ENCODE data around the gene ROR2. TPM values are rescaled to one million over a fixed set of nuclear protein-coding genes. Genes with fewer than 3 reads are reported as not detected.

Gene ROR2
- total and polyA plus RNA-seq, 2 of the 8 experiments (the other 6 are each of a cell fraction or from before 2014, with no cell fraction given): 2.7 to 4.3 TPM

GRCh38 chr9:91694081-91694870, 255.8 kb downstream of the ROR2 start:
- Histone ChIP-seq H3K9ac (replicated peaks in 1 of 4; ENCODE audit: extremely low read depth in 1 of 4, low read depth in 3 of 4, low read length in 3 of 4) (no peak overlapping the region), H2AK5ac (ENCODE audit: low read depth, low read length) (no peak overlapping the region), H2BK15ac (ENCODE audit: low read length) (no peak overlapping the region), H3K36me3 (ENCODE audit: control insufficient read depth in 2 of 4, insufficient read depth in 4 of 4, low read length in 3 of 4) (no peaks in the 10 kb centered on the region), H3K14ac (ENCODE audit: insufficient read length) (no peak overlapping the region), H2BK120ac (replicated peaks; ENCODE audit: low read depth, low read length) (no peak overlapping the region), H3K4me2 (ENCODE audit: insufficient read depth in 1 of 2, low read depth in 2 of 2, low read length in 2 of 2) (no peak overlapping the region), H2BK5ac (ENCODE audit: low read depth, low read length) (no peak overlapping the region), H3K4me1 (replicated peaks in 1 of 4; ENCODE audit: control insufficient read depth in 3 of 4, insufficient read depth in 4 of 4, low read length in 3 of 4) (peaks cover 2 to 11% (median 7%) of the 10 kb centered on the region in 4 experiments; a peak in 4 of 7 replicates), H3K56ac (replicated peaks; ENCODE audit: insufficient read length, low read depth, low read length) (no peak overlapping the region), H2BK12ac (ENCODE audit: low read depth, low read length) (no peak overlapping the region; the same call in 1 of the 2 replicates), H4K20me1 (replicated peaks in 1 of 2; ENCODE audit: control insufficient read depth in 1 of 2, insufficient read depth in 2 of 2, low read length in 2 of 2) (no peaks in the 10 kb centered on the region), H3K79me1 (ENCODE audit: low read depth, low read length) (no peaks in the 10 kb centered on the region), H2BK20ac (ENCODE audit: low read length) (no peak overlapping the region), H3K27ac (ENCODE audit: low read depth, low read length) (no peak overlapping the region), H3K9me3 (ENCODE audit: insufficient read depth in 2 of 2, low read depth in 1 of 2, low read length in 1 of 2) (no peaks in the 10 kb centered on the region), H4K91ac (replicated peaks; ENCODE audit: insufficient read length, low read length) (no peak overlapping the region), H2AFZ (ENCODE audit: low read length) (no peak overlapping the region), H3K4ac (replicated peaks; ENCODE audit: insufficient read length, low read depth, low read length) (no peak overlapping the region), H3K27me3 (replicated peaks in 1 of 4; ENCODE audit: control insufficient read depth in 3 of 4, extremely low read depth in 1 of 4, insufficient read depth in 3 of 4, low read length in 3 of 4) (no peaks in the 10 kb centered on the region), H3K4me3 (ENCODE audit: extremely low read depth in 1 of 4, insufficient read depth in 2 of 4, low read depth in 3 of 4, low read length in 4 of 4) (no peak overlapping the region), H3K23ac (ENCODE audit: insufficient read length) (no peak overlapping the region), H4K8ac (ENCODE audit: extremely low read depth, insufficient read depth, low read length) (no peak overlapping the region), H3K79me2 (ENCODE audit: control insufficient read depth in 1 of 2, insufficient read depth in 2 of 2, low read length in 2 of 2) (no peaks in the 10 kb centered on the region), H3K23me2 (ENCODE audit: low read depth, low read length) (peaks cover 4% of the 10 kb centered on the region; the same call in 1 of the 2 replicates), H4K5ac (ENCODE audit: insufficient read length, low read depth, low read length) (no peak overlapping the region), H3K18ac (ENCODE audit: extremely low read depth, low read length) (no peak overlapping the region; the same call in 1 of the 2 replicates)
- no peak for FAIRE-seq
- TF ChIP-seq JUND (IDR thresholded peaks at IDR 0.05; ENCODE audit: low read length) (no peak), PHF8 (conservative IDR thresholded peaks at IDR 0.05; ENCODE audit: low read depth, low read length) (no peak), CBX5 (IDR thresholded peaks at IDR 0.05; ENCODE audit: low read depth, low read length) (no peak), CREB1 (IDR thresholded peaks at IDR 0.05) (no peak), NANOG (IDR thresholded peaks at IDR 0.05; ENCODE audit: insufficient read depth, low read depth, low read length, poor library complexity, severe bottlenecking) (no peak), TBP (IDR thresholded peaks at IDR 0.05; ENCODE audit: low read depth, low read length) (no peak), E2F6 (IDR thresholded peaks at IDR 0.05) (no peak), ATF2 (IDR thresholded peaks at IDR 0.05; ENCODE audit: low read length) (no peak)
- 90% methylated on average over 6 of the region's 6 CpGs; no CpG with 5 or more reads in 1 of the 2 experiments for WGBS, 2 experiments (ENCODE audit: extremely low coverage in 1 of 2, insufficient coverage in 1 of 2, insufficient read length in 1 of 2, insufficient replicate concordance in 2 of 2, low coverage in 1 of 2, low lambda C conversion rate in 2 of 2, missing lambda C conversion rate in 1 of 2)
- CTCF ChIA-PET (ENCODE audit: partially characterized antibody): interaction anchor here (1.1 kb wide), 1 partner anchor 11 kb away, joined by 3 read pairs; no protein-coding TSS in a partner anchor
- POLR2A ChIA-PET (ENCODE audit: partially characterized antibody): no interaction called here
- DNase-seq (ENCODE audit: low read depth in 1 of 2, low spot score in 2 of 2): no peak

Measured in H1 (cell line).